Epithelial cell of proximal tubule (primary cell): ENCODE data around the gene TADA2A. TPM values are rescaled to one million over a fixed set of nuclear protein-coding genes. Genes with fewer than 3 reads are reported as not detected.
"Not testable (repeated sequence)": the region's sequence is repeated elsewhere in the genome, so short reads cannot be mapped to it uniquely, and the experiment has no call there.

ENCODE experiments used
- DNase-seq: peaks from one replicate; pipeline ENCODE4 v3.0.0-alpha.2; 2011; ENCODE audit warnings: low read depth
- H3K4me3 ChIP-seq: 2 replicates; pipeline ENCODE4 v1.5.1; 2011; ENCODE audit warnings: low read depth, mild to moderate bottlenecking, low read length
- CTCF ChIP-seq: conservative IDR thresholded peaks from 2 replicates; pipeline ENCODE4 v1.5.1; 2012; ENCODE audit warnings: low read depth, mild to moderate bottlenecking, low read length
- total RNA-seq: library from RNA; depleted of rRNA; stranded (reverse); fragments of >200 nt; gene quantifications from 2 replicates; pipeline ENCODE4 v1.2.3, GENCODE V29; 2015

The TADA2A gene
- total RNA-seq, 1 donor from 2014 or later = 10.4 TPM

GRCh38 chr17:37503148-37503547 is 96.5 kb downstream of the TADA2A start:
- TF ChIP-seq CTCF = no peak
- DNase-seq = no peak
- no peak overlapping the region for H3K4me3 ChIP-seq

GRCh38 chr17:37505333-37505732 is 98.6 kb downstream of the TADA2A start:
- DNase-seq = no peak
- TF ChIP-seq CTCF = no peak
- no peak overlapping the region for H3K4me3 ChIP-seq

GRCh38 chr17:37506678-37507077 is 100.0 kb downstream of the TADA2A start:
- peak; percentile 69 for TF ChIP-seq CTCF
- no peak for DNase-seq
- H3K4me3 ChIP-seq = no peak overlapping the region

- DNase-seq = no peak
- TF ChIP-seq CTCF = no peak
Observed at GRCh38 chr17:37507111-37507510, 100.4 kb downstream of the TADA2A start.

GRCh38 chr17:37510056-37510455 is 103.4 kb downstream of the TADA2A start:
- H3K4me3 ChIP-seq = no peak overlapping the region
- TF ChIP-seq CTCF = no peak
- DNase-seq = no peak

More at GRCh38 chr17:37507111-37507510, 100.4 kb downstream of the TADA2A start:
- no peak overlapping the region for H3K4me3 ChIP-seq

- DNase-seq, H3K4me3 ChIP-seq: not testable (repeated sequence)
Observed at GRCh38 chr17:37511642-37512041, 105.0 kb downstream of the TADA2A start.

GRCh38 chr17:37512442-37513068 is 105.9 kb downstream of the TADA2A start:
- DNase-seq = no peak
- no peak for TF ChIP-seq CTCF
- H3K4me3 ChIP-seq = no peak overlapping the region
